GM18526 (cell line): ENCODE measurements around the gene SRBD1.

Experiments used
- POLR2A ChIP-seq: IDR thresholded peaks from 3 replicates; pipeline ENCODE4 v1.6.1; 2011; ENCODE audit not compliant: insufficient read length; ENCODE audit errors: extremely low read depth

The SRBD1 gene

DNA sequence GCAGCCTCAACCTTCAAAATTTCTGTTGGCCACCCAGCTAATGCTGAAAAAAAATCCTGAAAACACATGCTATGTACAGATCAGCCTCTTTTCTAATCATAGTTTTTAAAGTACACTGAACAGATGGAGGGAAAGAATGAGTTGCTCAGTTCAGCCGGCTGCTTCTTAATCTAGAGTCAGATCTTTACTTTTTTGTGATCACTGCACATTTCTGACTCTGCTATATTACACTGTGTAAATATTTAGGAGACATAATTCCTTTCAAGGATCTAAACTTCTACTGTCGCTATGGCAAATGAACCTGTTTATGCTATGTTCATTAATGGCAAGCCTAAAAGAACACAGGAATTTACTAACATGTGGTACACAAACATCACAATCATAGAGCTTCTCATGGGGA lies 114.2 kb downstream of the SRBD1 start:
- TF ChIP-seq POLR2A, result no peak

DNA sequence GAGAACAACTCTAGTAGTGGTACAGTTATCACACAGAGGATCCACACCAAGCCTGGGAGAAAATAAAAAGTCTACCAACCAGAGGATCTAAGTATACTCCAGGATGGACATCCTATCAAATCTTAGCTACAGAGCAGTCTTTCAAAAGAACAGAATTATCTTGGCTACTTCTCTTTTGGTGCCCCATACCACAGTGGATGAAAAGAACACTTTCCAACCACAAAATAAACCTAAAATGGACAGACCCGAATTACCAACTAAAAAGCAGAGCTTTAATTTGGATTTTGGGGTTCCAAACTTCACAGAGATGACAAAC lies 116.1 kb downstream of the SRBD1 start:
- TF ChIP-seq POLR2A, result no peak

DNA sequence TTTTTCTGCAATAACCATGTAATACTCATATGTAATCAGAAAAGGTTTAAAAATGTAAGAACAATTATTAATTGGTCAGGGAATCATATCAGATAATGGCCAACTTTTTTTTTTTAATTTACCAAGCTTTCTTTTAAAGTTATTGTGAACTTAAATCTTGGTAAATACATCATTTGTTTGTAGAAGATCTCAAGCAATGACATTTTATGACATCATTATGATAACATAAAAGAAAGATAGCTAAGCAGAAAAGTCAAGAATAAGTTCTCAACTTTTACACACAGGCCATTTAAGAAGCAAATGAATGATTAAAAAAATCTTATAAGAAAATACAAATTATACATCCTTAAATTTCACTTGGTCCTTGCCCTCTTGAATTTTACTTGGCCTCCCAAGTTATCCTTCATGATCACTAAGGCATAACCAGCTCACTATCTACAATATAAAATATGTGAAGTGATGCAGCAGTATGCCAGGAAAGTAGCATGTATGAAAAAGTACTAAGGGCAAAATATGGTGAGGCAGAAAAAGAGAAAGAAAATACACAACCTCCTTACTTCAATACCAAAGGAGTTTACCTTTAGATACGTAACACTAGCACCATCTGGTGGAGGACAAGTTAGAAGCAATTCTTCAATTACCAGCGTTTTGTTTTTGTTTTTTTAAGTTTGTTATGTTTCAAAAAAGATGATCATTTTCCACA lies 116.6 kb downstream of the SRBD1 start:
- TF ChIP-seq POLR2A, result no peak

DNA sequence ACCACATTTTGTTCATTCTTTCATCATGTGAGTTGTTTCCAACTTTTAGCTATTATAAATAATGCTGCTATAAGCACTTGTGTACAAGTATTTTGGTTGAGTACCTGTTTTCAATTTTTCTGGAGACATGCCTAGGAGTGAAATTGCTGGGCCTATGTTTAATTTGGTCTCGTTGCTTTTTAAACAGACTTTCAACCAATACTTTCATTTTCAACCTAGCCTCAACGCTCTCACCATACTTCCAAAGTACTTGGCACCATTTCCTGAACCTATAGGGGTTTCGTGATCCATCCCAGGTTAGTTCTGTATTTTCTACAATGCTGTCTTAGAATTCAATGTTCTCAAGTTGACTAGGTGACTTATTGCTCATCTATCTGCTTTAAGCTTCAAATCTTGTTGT lies 126.1 kb downstream of the SRBD1 start:
- no peak for TF ChIP-seq POLR2A

DNA sequence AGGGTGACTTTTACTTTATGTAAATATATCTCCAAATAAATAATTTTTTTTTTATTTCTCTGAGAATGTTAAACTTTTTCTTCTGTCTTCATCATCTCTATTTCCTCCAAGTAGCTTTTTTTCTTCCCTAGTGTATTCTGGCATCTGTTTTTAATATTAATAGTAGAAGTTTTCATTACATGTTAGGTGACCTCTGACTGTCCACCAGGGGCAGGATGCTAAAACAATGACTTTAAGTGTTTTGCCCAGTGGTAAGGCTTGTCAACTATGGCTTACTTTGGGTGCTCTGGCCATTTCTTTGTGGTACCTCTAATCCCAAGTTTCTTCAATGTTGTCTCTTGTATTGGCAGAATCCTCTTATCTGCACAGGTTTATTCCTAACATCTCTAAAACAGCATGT lies 127.1 kb downstream of the SRBD1 start:
- no peak for TF ChIP-seq POLR2A

DNA sequence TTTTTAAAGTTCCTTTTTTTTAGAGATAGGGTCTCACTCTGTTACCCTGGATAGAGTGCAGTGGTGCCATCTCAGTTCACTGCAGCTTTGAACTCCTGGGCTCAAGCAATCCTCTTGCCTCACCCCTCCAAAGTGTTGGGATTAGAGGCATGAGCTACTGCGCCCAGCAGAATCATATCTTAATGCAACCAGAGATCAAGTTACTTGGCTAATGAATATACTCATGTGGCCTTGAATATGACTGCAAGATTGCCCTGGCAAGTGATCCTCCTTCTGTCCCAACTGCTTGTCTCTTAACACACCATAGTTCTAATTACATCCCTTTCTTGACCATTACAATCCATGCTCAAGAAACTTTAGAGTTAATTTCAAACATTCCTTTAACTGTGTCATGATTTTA lies 133.5 kb downstream of the SRBD1 start:
- no peak for TF ChIP-seq POLR2A

DNA sequence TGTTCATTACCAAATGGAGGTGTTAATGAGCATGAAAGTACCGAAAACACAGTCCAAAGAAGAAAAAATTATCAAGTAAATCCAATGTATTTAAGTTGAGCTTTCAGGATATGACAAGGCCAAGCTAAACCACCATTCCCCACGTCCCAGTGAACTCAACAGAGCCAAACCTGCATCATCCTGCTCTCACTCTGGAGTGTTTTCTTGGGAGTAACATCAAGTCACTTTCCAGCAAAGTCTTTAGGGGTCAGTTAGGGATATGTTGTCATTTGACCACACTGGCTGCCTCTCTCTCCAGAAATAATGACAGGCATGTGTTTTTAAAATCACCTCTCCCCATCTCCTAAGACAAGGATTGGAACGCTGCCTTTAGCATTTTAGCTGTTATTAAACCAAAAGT lies 140.5 kb downstream of the SRBD1 start:
- no peak for TF ChIP-seq POLR2A

DNA sequence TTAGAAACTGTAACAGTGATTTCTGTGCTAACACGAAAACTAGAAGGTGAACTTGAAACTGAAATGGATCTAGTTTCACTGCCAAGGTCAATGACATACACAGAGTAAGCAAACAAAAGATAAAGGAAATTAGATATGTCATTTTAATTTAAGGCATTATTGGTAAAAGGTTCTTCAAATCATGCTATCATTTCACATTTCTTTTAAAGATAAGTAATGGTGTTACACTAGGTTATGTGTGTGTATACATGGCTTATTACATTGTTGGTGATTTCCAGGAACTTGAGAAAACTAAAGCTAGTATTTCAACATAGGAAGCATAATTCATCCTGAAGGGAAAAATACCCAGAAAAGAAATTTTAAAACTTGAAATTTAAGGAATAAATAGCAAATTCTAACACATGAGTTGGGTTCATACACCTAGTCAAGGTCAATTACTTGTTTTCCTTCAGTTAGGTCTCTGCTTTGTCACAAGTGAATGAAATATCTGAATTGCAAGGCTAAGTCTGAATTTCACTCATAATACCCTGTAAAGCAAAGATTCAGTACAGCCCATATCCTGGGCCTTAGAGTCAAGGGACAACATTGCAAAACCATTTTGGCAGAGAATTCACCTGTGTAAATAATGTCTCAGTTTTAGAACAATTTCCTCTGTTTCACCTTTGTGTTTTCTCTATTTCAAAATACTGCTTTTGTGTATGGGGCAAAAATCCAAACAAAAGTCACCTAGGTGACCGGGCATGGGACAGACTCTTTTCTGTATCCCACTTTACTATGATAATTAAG lies 141.6 kb downstream of the SRBD1 start:
- no peak for TF ChIP-seq POLR2A

DNA sequence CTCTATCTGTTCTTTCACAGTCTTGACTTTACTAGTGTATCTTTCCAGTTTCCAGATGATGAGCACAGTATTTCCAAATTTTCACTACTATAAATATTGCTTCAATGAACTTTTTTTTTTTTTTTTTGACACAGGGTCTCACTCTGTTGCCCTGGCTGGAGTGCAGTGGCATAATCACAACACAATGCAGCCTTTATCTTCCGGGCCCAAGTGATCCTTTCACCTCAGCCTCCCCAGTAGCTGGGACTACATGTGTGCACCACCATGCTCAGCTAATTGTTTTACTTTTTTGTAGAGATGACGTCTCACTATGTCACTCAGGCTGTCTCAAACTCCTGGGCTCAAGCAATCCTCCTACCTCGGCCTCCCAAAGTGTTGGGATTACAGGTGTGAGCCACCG lies 142.8 kb downstream of the SRBD1 start:
- TF ChIP-seq POLR2A, result no peak

DNA sequence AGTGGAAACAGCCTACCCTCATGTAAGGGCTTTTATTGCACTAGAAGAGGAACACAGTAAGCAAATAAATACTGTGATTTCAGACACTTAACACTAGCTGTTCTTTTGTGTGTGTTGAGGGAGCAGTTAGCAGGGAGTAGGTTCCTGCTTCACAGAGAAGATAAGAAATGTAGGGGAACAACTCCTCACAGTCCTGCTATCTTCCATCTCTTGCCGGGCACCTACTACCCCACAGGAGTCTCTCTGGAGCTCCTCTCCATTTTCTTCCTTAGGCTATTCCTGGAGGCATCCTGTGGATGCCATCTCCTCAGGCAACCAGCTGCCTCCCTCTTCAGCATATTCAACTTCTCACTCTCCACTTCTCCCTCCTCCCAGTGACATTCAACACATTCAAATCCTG lies 145.0 kb downstream of the SRBD1 start:
- TF ChIP-seq POLR2A, result no peak

DNA sequence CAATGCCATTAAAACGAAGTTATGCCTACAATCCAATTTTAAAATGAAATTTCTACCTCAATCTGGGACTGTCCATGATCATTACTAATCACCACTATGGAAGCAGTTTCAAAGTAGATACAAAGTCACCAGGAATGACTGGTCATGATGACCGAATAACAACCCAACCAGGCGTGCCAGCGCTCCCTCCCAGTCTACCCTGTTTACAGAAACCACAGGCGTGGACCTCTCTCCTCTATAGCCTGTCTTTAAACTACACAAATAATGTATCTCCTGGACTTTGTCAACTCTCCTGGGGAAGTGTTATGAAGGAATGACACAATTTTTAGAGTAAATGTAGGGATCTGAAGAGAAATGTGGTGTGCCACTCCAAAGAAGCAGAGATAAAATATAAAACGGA lies 150.2 kb downstream of the SRBD1 start:
- no peak for TF ChIP-seq POLR2A

DNA sequence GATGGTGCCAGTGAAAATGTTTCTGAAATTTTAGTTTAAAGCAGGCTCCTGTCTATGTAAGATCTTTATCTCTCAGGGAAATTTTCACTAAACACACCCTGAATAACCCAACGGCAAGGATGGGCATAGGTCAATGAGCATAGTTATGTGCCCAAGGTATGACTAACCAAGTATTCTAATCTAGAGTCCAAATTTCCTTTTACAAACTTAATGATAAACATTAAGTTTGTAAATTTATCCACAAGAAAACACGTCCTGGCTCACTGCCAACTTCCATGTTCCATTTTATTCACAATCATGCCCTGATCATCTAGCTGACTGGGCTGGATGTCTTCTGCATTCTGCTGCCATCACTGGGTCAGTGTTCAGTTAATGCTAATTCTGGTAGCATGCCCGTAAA lies 151.2 kb downstream of the SRBD1 start:
- TF ChIP-seq POLR2A, result no peak

DNA sequence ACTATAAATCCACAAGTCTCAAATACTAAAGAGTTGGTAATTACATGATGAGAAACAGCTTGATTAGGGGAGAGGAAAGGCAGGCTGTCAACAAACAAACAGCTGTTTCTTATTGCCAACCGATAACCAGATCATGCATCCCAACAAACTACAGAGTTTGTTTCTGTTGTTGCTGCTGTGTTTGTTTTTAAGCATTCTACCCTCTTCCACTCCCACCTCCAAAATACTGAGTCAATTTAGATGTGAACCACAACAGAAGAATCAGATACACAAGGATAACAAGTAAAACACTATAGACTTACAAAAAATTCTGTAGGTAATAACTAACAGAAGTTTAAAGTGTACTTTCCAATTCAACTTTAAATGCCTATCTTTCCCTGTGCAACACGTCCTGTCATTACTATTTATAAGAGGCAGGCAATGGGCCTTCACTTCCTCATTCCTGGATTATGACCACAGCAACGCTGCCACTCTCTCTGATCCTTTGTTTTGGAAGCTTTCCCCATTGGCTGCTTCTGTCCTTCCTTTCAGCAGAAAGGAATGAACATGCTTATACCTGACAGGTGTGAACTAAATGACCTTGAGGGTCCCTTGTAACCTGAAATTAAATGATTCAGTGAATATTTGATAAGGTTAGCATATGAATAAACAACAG lies 152.0 kb downstream of the SRBD1 start:
- no peak for TF ChIP-seq POLR2A

DNA sequence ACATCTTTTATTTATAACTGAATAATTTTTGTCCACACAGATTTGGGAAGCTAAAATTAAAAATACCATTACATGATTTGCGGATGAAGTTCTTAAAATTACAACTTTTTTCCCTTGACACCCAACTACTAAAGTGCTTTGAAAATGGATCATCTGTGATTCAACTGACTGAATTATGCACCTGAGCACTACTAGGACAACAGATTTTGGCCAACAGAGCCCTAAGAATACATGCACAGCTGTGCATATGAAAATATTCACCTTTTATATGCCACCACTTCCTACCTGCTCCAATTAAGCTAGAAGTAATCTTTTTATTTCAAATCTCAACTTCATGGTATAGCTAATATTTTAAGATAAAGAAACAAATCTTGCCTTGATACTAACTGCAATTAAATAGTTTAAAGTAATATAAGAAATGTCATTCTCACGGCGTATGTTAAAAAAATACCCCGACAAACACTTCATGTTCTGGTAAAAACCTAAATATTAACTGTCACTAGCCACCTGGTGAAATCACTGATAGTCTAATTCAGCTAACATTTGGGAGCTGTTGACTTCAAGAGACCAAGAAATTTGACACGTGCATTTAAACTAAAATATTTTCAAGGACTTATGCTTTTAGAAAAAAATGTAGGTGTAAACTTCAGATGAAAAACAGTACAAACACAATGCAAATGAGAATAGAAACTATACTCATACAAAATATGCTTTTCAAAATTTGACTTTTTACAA lies 153.7 kb downstream of the SRBD1 start:
- TF ChIP-seq POLR2A, result no peak

DNA sequence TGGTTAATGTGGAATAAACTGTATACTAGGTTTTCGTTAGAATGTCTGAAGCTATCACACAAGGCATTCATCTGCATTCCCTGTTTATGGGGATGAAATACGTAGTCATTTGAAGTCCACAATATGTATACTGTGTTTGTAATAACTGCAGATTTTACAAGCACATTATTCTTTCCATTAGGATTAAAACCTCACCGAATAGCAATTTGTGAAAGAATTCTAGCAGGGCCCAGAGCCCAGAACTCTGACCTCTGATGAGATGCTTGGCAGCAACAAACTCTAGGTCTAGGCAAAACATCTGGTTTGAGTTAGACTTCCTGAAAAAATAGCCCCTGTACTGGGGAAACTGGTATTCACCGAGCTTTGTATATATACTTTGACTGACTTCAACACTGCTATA lies 158.2 kb downstream of the SRBD1 start:
- no peak for TF ChIP-seq POLR2A

DNA sequence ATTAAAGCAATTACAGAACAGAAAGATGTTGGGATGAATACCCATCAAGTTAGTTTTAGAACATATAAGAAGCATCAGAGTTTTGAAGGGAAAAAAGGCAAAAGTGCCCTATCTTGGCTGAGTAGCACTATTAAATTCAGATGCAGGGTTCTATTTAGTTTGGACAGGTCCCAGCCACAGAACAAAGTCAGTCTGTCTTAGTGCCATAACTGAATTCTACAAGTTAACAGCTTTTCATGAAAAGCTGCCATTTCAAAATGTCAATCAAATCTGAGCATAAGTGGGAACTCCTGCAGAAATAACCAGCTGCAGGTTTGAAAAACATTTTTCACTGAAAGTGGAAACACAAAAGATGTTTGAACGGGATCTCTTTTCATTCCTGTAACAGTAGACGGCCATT lies 160.4 kb downstream of the SRBD1 start:
- no peak for TF ChIP-seq POLR2A

DNA sequence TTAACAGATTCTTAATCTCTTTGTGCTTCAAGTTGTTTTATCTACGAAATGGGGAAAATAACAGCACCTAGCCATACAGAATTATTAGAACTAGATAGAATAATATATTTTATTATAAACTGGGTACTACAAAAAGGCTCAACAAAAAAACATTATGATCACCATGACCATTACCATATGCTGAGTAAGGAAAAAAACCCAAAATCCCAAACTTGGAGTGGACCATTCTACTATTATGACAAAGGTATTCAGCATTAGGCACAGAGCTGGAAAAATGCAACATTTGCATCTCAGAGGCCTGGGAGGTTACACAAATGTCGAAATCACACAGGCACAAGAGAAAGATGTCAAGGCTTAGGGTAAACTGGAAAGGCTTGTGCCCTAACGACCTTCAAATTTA lies 162.8 kb downstream of the SRBD1 start:
- TF ChIP-seq POLR2A, result no peak

DNA sequence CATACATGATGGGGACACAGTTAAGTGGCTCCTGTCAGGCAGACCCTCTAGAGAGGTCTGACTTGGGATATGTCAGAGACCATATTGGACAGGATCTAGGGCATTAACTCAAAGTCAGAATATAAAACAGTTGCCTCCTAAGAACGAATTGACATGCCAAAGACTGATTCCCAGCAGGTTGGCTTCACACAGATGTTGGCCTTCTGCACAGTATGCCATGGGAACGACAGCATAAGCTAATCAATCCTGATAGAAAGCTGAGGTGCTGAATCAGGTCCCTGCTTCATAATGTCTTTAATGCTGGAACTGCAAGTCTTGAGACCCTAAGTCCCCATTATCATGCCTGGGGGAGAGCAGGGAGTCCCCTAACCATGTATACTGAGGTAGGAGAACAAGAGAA lies 165.1 kb downstream of the SRBD1 start:
- TF ChIP-seq POLR2A, result no peak
